MCF 10A (cell line): Measurements from ENCODE around the gene ESD. TPM values are rescaled to one million over a fixed set of nuclear protein-coding genes. Genes with fewer than 3 reads are reported as not detected.

Source experiments
- BruUV-seq: library from RNA; stranded (reverse); fragments of 400-500 nt; replicated peaks from 2 replicates; lab custom pipeline; 2021; lab: Mats Ljungman, UMichigan
- CTCF ChIA-PET: fragments of 300-600 bp; sonication (Branson Sonifier 250); formaldehyde crosslinking; extraction: SDS; loops from one replicate; lab custom pipeline; 2021; ENCODE audit warnings: antibody characterized with exemption, inconsistent platforms; lab: Yijun Ruan, JAX
- POLR2A ChIA-PET: fragments of 300-600, 350-650 bp; sonication (Branson Sonifier 250); formaldehyde crosslinking; extraction: SDS; loops from one replicate; lab custom pipeline; 2020; ENCODE audit warnings: antibody characterized with exemption, inconsistent platforms; lab: Yijun Ruan, JAX
- DNase-seq: peaks from one replicate; pipeline ENCODE4 v3.0.0-alpha.2; 2018; ENCODE audit not compliant: unreplicated experiment
- H3K27ac Mint-ChIP-seq: one replicate; pipeline ENCODE4 v1.8.0; 2022; ENCODE audit warnings: mild to moderate bottlenecking, low read depth, mixed read lengths; ENCODE audit not compliant: unreplicated experiment
- H3K27me3 Mint-ChIP-seq: one replicate; pipeline ENCODE4 v1.8.0; 2022; ENCODE audit warnings: mixed read lengths; ENCODE audit not compliant: insufficient read depth, unreplicated experiment
- H3K36me3 Mint-ChIP-seq: one replicate; pipeline ENCODE4 v1.8.0; 2022; ENCODE audit warnings: mild to moderate bottlenecking, moderate library complexity, mixed read lengths; ENCODE audit not compliant: insufficient read depth, unreplicated experiment
- H3K4me1 Mint-ChIP-seq: one replicate; pipeline ENCODE4 v1.8.0; 2022; ENCODE audit warnings: mixed read lengths; ENCODE audit not compliant: insufficient read depth, unreplicated experiment
- H3K4me3 Mint-ChIP-seq: one replicate; pipeline ENCODE4 v1.8.0; 2022; ENCODE audit warnings: mild to moderate bottlenecking, moderate library complexity, mixed read lengths; ENCODE audit not compliant: unreplicated experiment
- H3K9me3 Mint-ChIP-seq: one replicate; pipeline ENCODE4 v1.8.0; 2022; ENCODE audit warnings: mixed read lengths; ENCODE audit not compliant: unreplicated experiment
- CTCF ChIP-seq: fragments of 200-600 bp; IDR thresholded peaks from one replicate; pipeline ENCODE4 v1.8.0; 2022; ENCODE audit warnings: antibody characterized with exemption, mild to moderate bottlenecking; ENCODE audit not compliant: unreplicated experiment
- intact Hi-C: fragments of 100-400 bp; cut with micrococcal nuclease; formaldehyde crosslinking; loops from 2 replicates; pipeline ENCODE4 v1.14.1; 2022
- total RNA-seq: library from RNA; stranded (reverse); gene quantifications from 2 replicates; pipeline ENCODE4 v1.2.3, GENCODE V29; 2022

Gene ESD
- total RNA-seq, 1 experiment from 2014 or later = 105 TPM

DNA sequence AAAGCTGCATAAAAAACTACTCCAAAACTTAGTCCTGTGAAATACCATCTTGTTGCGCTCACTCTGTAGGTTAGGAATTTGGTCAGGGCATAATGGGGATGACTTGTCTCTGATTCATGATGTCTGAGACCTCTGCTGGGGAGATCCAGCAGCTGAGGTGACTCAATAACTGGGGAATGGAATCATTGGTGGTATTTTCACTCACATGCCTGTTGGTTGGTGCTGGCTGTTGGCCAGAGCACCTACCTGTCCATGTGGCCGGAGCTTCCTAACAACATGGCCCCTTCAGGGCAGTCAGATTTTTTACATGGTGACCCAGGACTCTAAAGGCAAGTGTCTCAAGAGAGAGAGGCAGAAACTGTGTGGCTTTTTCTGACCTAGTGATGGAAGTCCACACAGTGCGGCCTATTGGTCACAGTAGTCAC is 7.4 kb upstream of the ESD start:
- peak; percentile 80 for DNase-seq
- H3K27me3 Mint-ChIP-seq = no peaks in the 10 kb centered on the region
- no peaks in the 10 kb centered on the region for H3K9me3 Mint-ChIP-seq
- no TSS peak for BruUV-seq
- no peak overlapping the region for H3K4me3 Mint-ChIP-seq
- intact Hi-C loops = no loop called here
- ChIA-PET POLR2A (interaction anchor here (0.7 kb wide), 1 partner anchor 63 kb away, joined by 3 read pairs; no protein-coding TSS in a partner anchor), CTCF (no interaction called here)
- no peak for TF ChIP-seq CTCF
- no peaks in the 10 kb centered on the region for H3K36me3 Mint-ChIP-seq
- peaks cover 16% of the 10 kb centered on the region for H3K4me1 Mint-ChIP-seq
- H3K27ac Mint-ChIP-seq = peak overlapping the region; percentile 59

- Mint-ChIP-seq H3K4me3 (no peak overlapping the region), H3K4me1 (peaks cover 16% of the 10 kb centered on the region), H3K27me3 (no peaks in the 10 kb centered on the region), H3K27ac (peak overlapping the region; percentile 59), H3K36me3 (no peaks in the 10 kb centered on the region), H3K9me3 (no peaks in the 10 kb centered on the region)
- POLR2A ChIA-PET = no interaction called here
- intact Hi-C loops = no loop called here
- no TSS peak for BruUV-seq
- TF ChIP-seq CTCF = no peak
- CTCF ChIA-PET = no interaction called here
- DNase-seq = no peak
Observed at GRCh38 chr13:46803586-46803985, 6.6 kb upstream of the ESD start.

GRCh38 chr13:46801858-46802257 is 4.9 kb upstream of the ESD start:
- intact Hi-C loops = no loop called here
- Mint-ChIP-seq H3K27me3 (no peaks in the 10 kb centered on the region), H3K9me3 (no peaks in the 10 kb centered on the region), H3K27ac (no peak overlapping the region), H3K4me1 (peaks cover 21% of the 10 kb centered on the region), H3K36me3 (no peaks in the 10 kb centered on the region), H3K4me3 (no peak overlapping the region)
- ChIA-PET POLR2A (no interaction called here), CTCF (interaction anchor here (0.5 to 1.1 kb wide), 3 partner anchors 37 to 1780 kb away, joined by 3 read pairs; no protein-coding TSS in a partner anchor)
- no TSS peak for BruUV-seq
- no peak for DNase-seq
- no peak for TF ChIP-seq CTCF

DNA sequence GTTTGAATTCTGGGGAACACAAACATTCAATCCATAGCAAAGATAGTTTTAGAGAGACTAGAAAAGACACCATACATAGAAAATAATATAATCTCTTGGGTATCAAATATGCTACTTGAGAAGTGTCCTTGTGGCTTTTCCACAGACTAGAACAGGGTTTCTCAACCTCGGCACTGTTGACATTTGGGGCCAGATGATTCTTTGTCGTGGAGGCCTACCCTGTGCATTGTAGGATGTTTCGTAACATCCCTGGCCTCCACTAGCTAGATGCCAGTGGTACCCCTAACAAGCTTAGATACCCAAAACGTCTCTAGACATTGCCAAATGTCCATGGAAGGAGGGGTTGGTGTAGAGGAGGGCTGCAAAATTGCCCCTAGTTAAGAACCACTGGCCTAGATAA is 2.2 kb upstream of the ESD start:
- ChIA-PET POLR2A (no interaction called here), CTCF (interaction anchor here (0.6 to 1.0 kb wide), 3 partner anchors 257 to 1239 kb away, joined by 3 read pairs; partner anchors contain the start of gene NUDT15)
- Mint-ChIP-seq H3K27ac (no peak overlapping the region), H3K4me1 (peaks cover 33% of the 10 kb centered on the region), H3K4me3 (no peak overlapping the region), H3K9me3 (no peaks in the 10 kb centered on the region), H3K27me3 (no peaks in the 10 kb centered on the region), H3K36me3 (peaks cover 7% of the 10 kb centered on the region)
- no peak for TF ChIP-seq CTCF
- intact Hi-C loops = loop anchor here (5.0 kb wide), 1 partner anchor 247 kb away; the partner anchor contains the start of gene LRCH1
- no TSS peak for BruUV-seq
- DNase-seq = no peak
